Psoas muscle (tissue), 8 donors: ENCODE results near the gene RTN4RL1. TPM values are rescaled to one million over a fixed set of nuclear protein-coding genes. Genes with fewer than 3 reads are reported as not detected.

Experiments used
- ATAC-seq, 4 donors: fragments of 200-7000 bp; cut with Tn5 transposase; one replicate each; pipeline ENCODE4 v1.9.1; 2020; ENCODE audit warnings: moderate library complexity in 3 of 4, mild to moderate bottlenecking in 2 of 4
- DNase-seq, 2 donors: peaks; one replicate each; pipeline ENCODE4 v3.0.0-alpha.2; 2020
- H3K27ac ChIP-seq: fragments of 200-600 bp; one replicate; pipeline ENCODE4 v1.8.0; 2022
- H3K27me3 ChIP-seq, 3 donors: fragments of 200-600 bp in 1 of 3; one replicate each; pipeline versions ENCODE4 v1.6.1 to v1.8.0; 2013 to 2022; ENCODE audit warnings: low read length in 2 of 3, mild to moderate bottlenecking in 2 of 3, moderate library complexity in 1 of 3; ENCODE audit not compliant: insufficient read depth in 3 of 3
- H3K36me3 ChIP-seq, 2 donors: fragments of 200-600 bp in 1 of 2; one replicate each; pipeline versions ENCODE4 v1.6.1 to v1.8.0; 2013 to 2022; ENCODE audit warnings: low read depth in 1 of 2, mild to moderate bottlenecking in 1 of 2, moderate library complexity in 1 of 2; ENCODE audit not compliant: insufficient read depth in 1 of 2
- H3K4me1 ChIP-seq: fragments of 200-600 bp; one replicate; pipeline ENCODE4 v1.8.0; 2022
- H3K4me3 ChIP-seq: fragments of 200-600 bp; one replicate; pipeline ENCODE4 v1.8.0; 2022; ENCODE audit warnings: mild to moderate bottlenecking
- H3K9me3 ChIP-seq: fragments of 200-600 bp; one replicate; pipeline ENCODE4 v1.8.0; 2022
- CTCF ChIP-seq: fragments of 200-600 bp; IDR thresholded peaks from one replicate; pipeline ENCODE4 v1.8.0; 2022; ENCODE audit warnings: antibody characterized with exemption
- WGBS, 3 donors: extraction: QIAGEN DNeasy Blood & Tissue Kit; methylation state at CpG; one replicate each; pipeline versions ENCODE4 v1.1.6 to v1.1.7; 2013; 5-methylcytosine and 5-hydroxymethylcytosine counted together
- intact Hi-C, 2 donors: fragments of 100-400 bp; cut with DNase I; formaldehyde crosslinking; loops; one replicate each; pipeline versions ENCODE4 v1.11.0 to v1.14.2; 2022
- polyA plus RNA-seq, 3 donors: library from polyadenylated mRNA; stranded (reverse); fragments of 200-250 nt; gene quantifications; one replicate each; pipeline ENCODE4 v1.2.3, GENCODE V29; 2013
- total RNA-seq, 4 donors: library from RNA; stranded (reverse); fragmentation: NEBNext Ultra II Directional in 2 of 4; extraction: Animal tissue kit (Norgen Biotek cat#: 25700) in 2 of 4; gene quantifications; one replicate each; pipeline versions ENCODE4 v1.2.1 to v1.2.4, GENCODE V29; 2021 to 2023
- donor health status: healthy with polysubstance abuse.
- donor health status: DM: no; HTN: no; CAD: no; lungs with moderate emphysema.
- donor health status: Bipolar disorder and iron deficiency.
- donor health status: healthy.
- donor health status: DM: yes; HTN: yes; CAD: no.
- donor health status: DM: no; HTN: no; CAD: no.
- donor health status: DM: no; HTN: no; CAD: no.
- donor health status: DM: yes; HTN: yes; CAD: no.

RTN4RL1 gene
- total and polyA plus RNA-seq, 7 donors: 0.44 to 1.8 (median 0.75) TPM

- Histone ChIP-seq H3K36me3 (no peaks in the 10 kb centered on the region), H3K9me3 (no peaks in the 10 kb centered on the region), H3K4me3 (peak overlapping the region; percentile 59), H3K27me3 (no peaks in the 10 kb centered on the region), H3K27ac (peak overlapping the region; percentile 42), H3K4me1 (peaks cover 35% of the 10 kb centered on the region)
- DNase-seq: peak; percentile 27 to 57
- intact Hi-C loops: loop anchor here (1.0 to 2.0 kb wide), 2 partner anchors 118 to 119 kb away; no protein-coding TSS in a partner anchor
- peak; percentile 43 to 71 (median 66) for ATAC-seq
- TF ChIP-seq CTCF: no peak
- 2 to 3% (median 2%) methylated on average over 49 of the region's 49 CpGs for WGBS, 3 donors
Observed at GRCh38 chr17:1907909-1908698, 117.0 kb downstream of the RTN4RL1 start.

GRCh38 chr17:1907216-1907631, 117.9 kb downstream of the RTN4RL1 start:
- no peak overlapping the region for H3K27ac ChIP-seq
- no peaks in the 10 kb centered on the region for H3K27me3 ChIP-seq
- intact Hi-C loops: no loop called here
- DNase-seq: peak; percentile 30 to 75
- no peaks in the 10 kb centered on the region for H3K9me3 ChIP-seq
- WGBS, 3 donors: 28 to 50% (median 30%) methylated on average over 17 of the region's 17 CpGs
- no peaks in the 10 kb centered on the region for H3K36me3 ChIP-seq
- TF ChIP-seq CTCF: peak; percentile 22
- no peak overlapping the region for H3K4me3 ChIP-seq
- H3K4me1 ChIP-seq: peaks cover 35% of the 10 kb centered on the region
- ATAC-seq: peak; percentile 77 to 86 (median 79)

- intact Hi-C loops: no loop called here
- Histone ChIP-seq H3K27ac (no peak overlapping the region), H3K27me3 (no peaks in the 10 kb centered on the region), H3K36me3 (no peaks in the 10 kb centered on the region), H3K9me3 (no peaks in the 10 kb centered on the region), H3K4me1 (peaks cover 35% of the 10 kb centered on the region), H3K4me3 (no peak overlapping the region)
- no peak for ATAC-seq
- DNase-seq: no peak
- TF ChIP-seq CTCF: no peak
- WGBS, 3 donors: 31 to 39% (median 38%) methylated on average over 8 of the region's 8 CpGs
Observed at GRCh38 chr17:1906662-1907101, 118.5 kb downstream of the RTN4RL1 start.

- peaks cover 35% of the 10 kb centered on the region for H3K4me1 ChIP-seq
- DNase-seq: no peak
- peak overlapping the region; percentile 34 for H3K4me3 ChIP-seq
- no peak for TF ChIP-seq CTCF
- 18 to 25% (median 24%) methylated on average over 25 of the region's 25 CpGs for WGBS, 3 donors
- no peaks in the 10 kb centered on the region for H3K9me3 ChIP-seq
- ATAC-seq: peak in 2 of 4 donors; percentile 7 to 13
- H3K27ac ChIP-seq: peak overlapping the region; percentile 41
- intact Hi-C loops: no loop called here
- H3K27me3 ChIP-seq: no peaks in the 10 kb centered on the region
- H3K36me3 ChIP-seq: no peaks in the 10 kb centered on the region
Observed at GRCh38 chr17:1905190-1905913, 119.8 kb downstream of the RTN4RL1 start.
